ENCODE data around the gene C3orf62. TPM values are rescaled to one million over a fixed set of nuclear protein-coding genes. Genes with fewer than 3 reads are reported as not detected.

Gene C3orf62
- 1.2 and 1.8 TPM in 2 replicates for total RNA-seq

GRCh38 chr3:49276475-49277382 lies at the start of gene C3orf62:
C3orf62 (minus strand) TSS chr3:49277232; CDS start chr3:49276872, 360 bp downstream.

Small RNA genes lying within 50 kb of the gene (small RNA-seq; reads per million reads assigned to genes)
- gene AC121247.2 (not detected), gene MIR4271 (not detected), gene RF00019 (not detected)

Other genes with a start within 250 kb of the C3orf62 start
- 479 and 516 TPM in 2 replicates for gene IMPDH2, start 247.8 kb downstream of the C3orf62 start, total RNA-seq
- 109 and 145 TPM in 2 replicates for gene QRICH1, start 183.2 kb downstream of the C3orf62 start, total RNA-seq
- 239 and 293 TPM in 2 replicates for gene QARS1, start 172.5 kb downstream of the C3orf62 start, total RNA-seq
- gene USP19, start 156.4 kb downstream of the C3orf62 start, total RNA-seq, result 32.0 and 41.1 TPM in 2 replicates
- gene LAMB2, start 144.2 kb downstream of the C3orf62 start, total RNA-seq, result 193 and 231 TPM in 2 replicates
- gene CCDC71, start 110.9 kb downstream of the C3orf62 start, total RNA-seq, result 23.1 and 24.6 TPM in 2 replicates
- gene KLHDC8B, start 105.6 kb downstream of the C3orf62 start, total RNA-seq, result 7.6 and 12.5 TPM in 2 replicates
- gene USP4, start 62.8 kb upstream of the C3orf62 start, total RNA-seq, result 15.4 and 21.3 TPM in 2 replicates
- gene GPX1, start 81.1 kb upstream of the C3orf62 start, total RNA-seq, result 203 and 264 TPM in 2 replicates
- gene RHOA, start 134.7 kb upstream of the C3orf62 start, total RNA-seq, result 535 and 567 TPM in 2 replicates
- 17.3 and 17.4 TPM in 2 replicates for gene TCTA, start 135.2 kb upstream of the C3orf62 start, total RNA-seq
- gene AMT, start 145.2 kb upstream of the C3orf62 start, total RNA-seq, result 0.39 and 0.73 TPM in 2 replicates
- 1.6 and 3.3 TPM in 2 replicates for gene NICN1, start 152.1 kb upstream of the C3orf62 start, total RNA-seq
- gene DAG1, start 193.0 kb upstream of the C3orf62 start, total RNA-seq, result 37.8 and 48.3 TPM in 2 replicates

Data from subcutaneous preadipocyte (primary cell).